ENCODE data around the gene CNDP2.

DNA sequence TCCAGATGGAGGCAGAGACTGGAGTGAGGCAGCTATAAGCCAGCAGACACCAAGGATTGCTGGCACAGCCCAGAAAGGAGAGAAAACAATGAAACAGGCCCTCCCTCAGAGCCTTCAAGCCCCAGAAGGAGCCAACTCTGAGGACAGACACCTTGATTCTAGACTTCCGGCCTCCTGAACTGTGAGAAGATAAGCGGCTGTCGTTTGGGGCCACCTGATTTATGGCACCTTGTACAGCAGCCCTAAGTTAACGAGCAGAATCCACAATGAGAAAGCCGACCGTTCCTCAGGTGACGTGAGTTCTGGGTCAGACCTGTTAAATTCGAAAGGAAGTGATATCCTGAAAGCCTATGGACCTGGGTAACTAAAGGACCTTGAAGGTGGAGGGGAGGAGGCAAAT, 7.3 kb upstream of the CNDP2 start:
- TF ChIP-seq, protein P1, sequence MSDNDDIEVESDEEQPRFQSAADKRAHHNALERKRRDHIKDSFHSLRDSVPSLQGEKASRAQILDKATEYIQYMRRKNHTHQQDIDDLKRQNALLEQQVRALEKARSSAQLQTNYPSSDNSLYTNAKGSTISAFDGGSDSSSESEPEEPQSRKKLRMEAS (IDR thresholded peaks at IDR 0.05) = no peak
- TF ChIP-seq, protein P2, sequence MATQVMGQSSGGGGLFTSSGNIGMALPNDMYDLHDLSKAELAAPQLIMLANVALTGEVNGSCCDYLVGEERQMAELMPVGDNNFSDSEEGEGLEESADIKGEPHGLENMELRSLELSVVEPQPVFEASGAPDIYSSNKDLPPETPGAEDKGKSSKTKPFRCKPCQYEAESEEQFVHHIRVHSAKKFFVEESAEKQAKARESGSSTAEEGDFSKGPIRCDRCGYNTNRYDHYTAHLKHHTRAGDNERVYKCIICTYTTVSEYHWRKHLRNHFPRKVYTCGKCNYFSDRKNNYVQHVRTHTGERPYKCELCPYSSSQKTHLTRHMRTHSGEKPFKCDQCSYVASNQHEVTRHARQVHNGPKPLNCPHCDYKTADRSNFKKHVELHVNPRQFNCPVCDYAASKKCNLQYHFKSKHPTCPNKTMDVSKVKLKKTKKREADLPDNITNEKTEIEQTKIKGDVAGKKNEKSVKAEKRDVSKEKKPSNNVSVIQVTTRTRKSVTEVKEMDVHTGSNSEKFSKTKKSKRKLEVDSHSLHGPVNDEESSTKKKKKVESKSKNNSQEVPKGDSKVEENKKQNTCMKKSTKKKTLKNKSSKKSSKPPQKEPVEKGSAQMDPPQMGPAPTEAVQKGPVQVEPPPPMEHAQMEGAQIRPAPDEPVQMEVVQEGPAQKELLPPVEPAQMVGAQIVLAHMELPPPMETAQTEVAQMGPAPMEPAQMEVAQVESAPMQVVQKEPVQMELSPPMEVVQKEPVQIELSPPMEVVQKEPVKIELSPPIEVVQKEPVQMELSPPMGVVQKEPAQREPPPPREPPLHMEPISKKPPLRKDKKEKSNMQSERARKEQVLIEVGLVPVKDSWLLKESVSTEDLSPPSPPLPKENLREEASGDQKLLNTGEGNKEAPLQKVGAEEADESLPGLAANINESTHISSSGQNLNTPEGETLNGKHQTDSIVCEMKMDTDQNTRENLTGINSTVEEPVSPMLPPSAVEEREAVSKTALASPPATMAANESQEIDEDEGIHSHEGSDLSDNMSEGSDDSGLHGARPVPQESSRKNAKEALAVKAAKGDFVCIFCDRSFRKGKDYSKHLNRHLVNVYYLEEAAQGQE (IDR thresholded peaks at IDR 0.05; ENCODE audit: low read depth) = no peak
- TF ChIP-seq FOXM1 (IDR thresholded peaks at IDR 0.05; ENCODE audit: borderline replicate concordance, low read depth) (no peak), NFIC (IDR thresholded peaks at IDR 0.05) (no peak), TCF12 (IDR thresholded peaks at IDR 0.05; ENCODE audit: low read depth) (no peak), EGR1 (IDR thresholded peaks at IDR 0.05) (no peak)

Data from Ishikawa (cell line).